Fibroblast of skin of abdomen (primary cell): Measurements from ENCODE around the gene PAK1IP1. TPM values are rescaled to one million over a fixed set of nuclear protein-coding genes. Genes with fewer than 3 reads are reported as not detected.
"Not testable (repeated sequence)": the region's sequence is repeated elsewhere in the genome, so short reads cannot be mapped to it uniquely, and the experiment has no call there.

ENCODE experiments used
- DNase-seq: peaks from one replicate; pipeline ENCODE4 v3.0.0-alpha.2; 2013
- polyA plus RNA-seq, 2 experiments: library from polyadenylated mRNA; unstranded; fragments of 120-200 nt; gene quantifications; one replicate each; pipeline ENCODE4 v1.2.1, GENCODE V29; 2013; ENCODE audit not compliant: insufficient read length in 2 of 2

Gene PAK1IP1
- 22.4 TPM for polyA plus RNA-seq (2013, experiment 1 of 2; ENCODE audit: insufficient read length)
- polyA plus RNA-seq (2013, experiment 2 of 2; ENCODE audit: insufficient read length): 22.0 TPM

GRCh38 chr6:10694302-10695085 lies at the start of gene PAK1IP1, which contains the start of gene C6orf52:
PAK1IP1 (plus strand) TSS chr6:10694972; CDS start chr6:10694986, 14 bp downstream.
C6orf52 (minus strand) TSS chr6:10694616; CDS start chr6:10687550, 7,066 bp downstream.
- peak; percentile 95 for DNase-seq

- DNase-seq: no peak
Measured at GRCh38 chr6:10655508-10656055, 39.2 kb upstream of the PAK1IP1 start.

DNA sequence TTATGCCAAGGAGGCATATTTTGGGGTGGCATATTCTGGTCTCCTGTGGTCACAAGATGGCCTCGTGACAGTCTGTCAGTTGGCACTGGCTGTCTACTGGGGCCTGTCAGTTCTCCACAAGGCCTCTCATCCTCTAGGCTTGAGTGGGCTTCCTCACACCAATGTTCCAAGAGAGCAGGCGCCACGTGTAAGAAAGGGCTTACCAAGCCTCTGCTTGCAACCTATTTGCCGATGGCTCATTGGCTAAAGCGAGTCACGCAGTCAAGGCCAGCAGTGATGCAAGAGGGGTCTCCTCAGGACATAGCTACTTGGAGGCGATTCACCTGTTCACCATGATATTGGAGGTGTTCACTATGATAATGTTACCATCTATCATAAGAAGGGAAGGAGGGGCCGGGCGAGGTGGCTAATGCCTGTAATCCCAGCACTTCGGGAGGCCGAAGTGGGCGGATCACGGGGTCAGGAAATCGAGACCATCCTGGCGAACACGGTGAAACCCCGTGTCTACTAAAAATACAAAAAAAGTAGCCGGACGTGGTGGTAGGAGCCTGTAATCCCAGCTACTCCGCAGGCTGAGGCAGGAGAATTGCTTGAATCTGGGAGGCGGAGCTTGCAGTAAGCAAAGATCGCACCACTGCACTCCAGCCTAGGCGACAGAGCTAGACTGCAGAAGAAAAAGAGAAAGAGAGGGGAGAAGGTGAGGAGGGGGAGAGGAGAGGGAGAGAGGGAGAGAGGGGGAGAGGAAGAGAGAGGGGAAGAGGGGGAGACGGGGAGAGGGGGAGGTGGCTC lies 35.7 kb upstream of the PAK1IP1 start:
- DNase-seq: no peak

- DNase-seq: peak; percentile 1
Measured at GRCh38 chr6:10659699-10660348, 34.9 kb upstream of the PAK1IP1 start.

GRCh38 chr6:10660431-10661191 lies 34.2 kb upstream of the PAK1IP1 start:
- DNase-seq: not testable (repeated sequence)

- no peak for DNase-seq
Measured at GRCh38 chr6:10662207-10662606, 32.6 kb upstream of the PAK1IP1 start.

DNA sequence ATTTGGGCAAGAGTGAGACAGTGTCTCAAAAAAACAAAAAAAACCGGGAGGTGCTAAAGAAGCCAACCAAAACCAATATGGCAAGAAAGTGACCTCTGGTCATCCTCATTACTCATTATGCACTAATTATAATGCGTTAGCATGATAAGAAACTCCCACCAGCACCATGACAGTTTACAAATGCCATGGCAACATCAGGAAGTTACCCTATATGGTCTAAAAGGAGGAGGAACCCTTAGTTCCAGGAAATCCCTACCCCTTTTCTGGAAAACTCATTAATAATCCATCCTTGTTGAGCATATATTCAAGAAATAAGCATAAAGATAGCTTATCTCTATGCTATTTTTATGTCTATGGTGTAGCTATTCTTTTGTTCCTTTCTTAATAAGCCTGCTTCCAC lies 32.0 kb upstream of the PAK1IP1 start:
- DNase-seq: no peak

DNA sequence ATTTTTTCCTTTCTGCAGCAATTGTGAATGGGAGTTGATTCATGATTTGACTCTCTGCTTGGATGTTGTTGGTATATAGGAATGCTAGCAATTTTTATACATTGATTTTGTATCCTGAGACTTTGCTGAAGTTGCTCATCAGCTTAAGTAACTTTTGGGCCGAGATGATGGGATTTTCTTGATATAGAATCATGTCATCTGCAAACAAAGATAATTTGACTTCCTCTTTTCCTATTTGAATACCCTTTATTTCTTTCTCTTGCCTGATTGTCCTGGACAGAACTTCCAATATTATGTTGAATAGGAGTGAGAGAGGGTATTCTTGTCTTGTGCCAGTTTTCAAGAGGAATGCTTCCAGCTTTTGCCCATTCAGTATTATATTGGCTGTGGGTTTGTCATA lies 29.2 kb upstream of the PAK1IP1 start:
- DNase-seq: not testable (repeated sequence)

DNA sequence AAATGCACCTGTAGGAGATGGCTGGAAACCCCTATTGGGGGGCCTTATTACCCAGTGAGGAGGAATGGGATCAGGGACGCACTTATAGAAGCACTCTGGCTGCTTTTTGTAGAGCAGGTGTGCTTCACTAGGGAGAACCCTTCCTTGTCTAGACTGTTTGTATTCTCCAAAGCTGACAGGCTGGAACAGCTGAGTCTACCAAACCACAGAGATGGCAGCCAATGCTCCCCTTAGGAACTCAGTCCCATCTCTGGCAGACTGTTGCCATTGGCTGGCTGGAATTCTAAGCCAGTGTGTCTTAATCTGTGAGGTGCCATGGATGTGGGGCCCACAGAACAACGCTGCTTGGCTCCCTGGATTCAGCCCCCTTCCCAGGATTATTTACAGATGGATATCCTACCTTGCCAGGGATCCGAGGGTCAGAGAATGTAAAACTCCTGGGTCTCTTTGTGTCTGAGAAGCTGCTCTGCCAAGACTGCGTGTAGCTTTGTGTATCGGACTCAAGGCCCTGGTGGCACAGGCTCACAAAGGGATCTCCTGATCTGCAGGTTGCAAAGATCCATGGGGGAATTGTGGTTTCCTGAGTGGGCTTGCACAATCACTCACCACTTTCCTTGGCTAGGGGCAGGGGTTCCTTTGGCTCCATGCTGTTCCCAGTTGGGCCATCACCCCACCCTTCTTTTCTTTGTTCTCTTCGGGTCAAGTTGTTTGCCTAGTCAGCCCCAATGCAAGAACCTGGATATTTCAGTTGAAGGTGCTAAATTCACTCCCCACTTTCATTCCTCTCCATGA lies 26.4 kb upstream of the PAK1IP1 start:
- DNase-seq: no peak

DNA sequence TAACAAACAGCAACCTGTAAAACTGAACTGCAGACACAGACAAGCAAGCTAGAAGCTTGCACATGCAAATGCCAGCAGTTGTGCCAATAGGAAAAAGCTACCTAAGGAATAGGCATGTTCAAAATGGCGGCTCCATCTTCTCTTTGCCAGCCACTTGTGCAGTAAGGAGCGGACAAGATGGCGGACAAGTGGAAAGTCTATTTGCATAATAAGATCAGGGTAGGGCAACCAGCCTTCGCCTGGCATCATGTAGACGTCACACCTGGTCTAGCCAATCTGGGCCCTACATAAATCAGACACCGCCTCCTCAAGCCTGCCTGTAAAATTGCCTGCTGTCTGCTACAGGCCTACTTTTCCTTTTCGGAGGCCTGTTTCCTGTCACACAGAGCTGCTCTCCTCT lies 18.4 kb upstream of the PAK1IP1 start:
- no peak for DNase-seq

GRCh38 chr6:10678456-10678855 lies 16.3 kb upstream of the PAK1IP1 start:
- DNase-seq: no peak

GRCh38 chr6:10681795-10682194 lies 13.0 kb upstream of the PAK1IP1 start:
- DNase-seq: no peak

DNA sequence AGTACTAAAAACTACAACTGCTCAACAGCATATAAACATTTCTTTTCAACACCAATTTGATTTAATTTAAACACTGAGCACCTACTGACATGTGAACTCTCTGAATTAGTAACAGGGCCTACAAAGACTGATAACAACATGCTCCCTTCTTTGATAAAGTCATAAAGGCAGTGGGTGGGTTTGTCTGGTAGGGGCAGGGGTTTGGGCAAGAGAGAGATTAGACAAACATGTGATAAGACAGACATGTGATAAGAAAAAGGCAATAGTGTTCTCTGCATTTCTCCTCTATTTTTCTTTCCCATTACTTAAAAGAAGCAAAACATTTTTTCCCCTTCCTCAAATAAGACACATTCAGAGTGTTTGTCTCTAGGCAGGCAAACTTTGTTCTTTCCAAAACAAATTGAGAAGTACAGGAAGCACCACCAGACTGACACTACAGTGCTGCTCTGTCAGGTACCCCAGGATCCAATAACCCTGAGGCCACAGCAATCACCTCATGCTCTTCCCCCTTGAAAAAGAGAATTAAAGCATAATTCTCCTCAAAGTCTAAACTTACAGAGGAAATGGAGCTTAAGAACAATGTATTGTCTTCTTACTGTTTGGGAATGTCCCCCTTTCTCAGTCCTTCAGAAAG lies 12.3 kb upstream of the PAK1IP1 start:
- no peak for DNase-seq

GRCh38 chr6:10684618-10685017 lies 10.2 kb upstream of the PAK1IP1 start:
- DNase-seq: no peak

GRCh38 chr6:10685092-10685915 lies 9.5 kb upstream of the PAK1IP1 start:
- DNase-seq: no peak

DNA sequence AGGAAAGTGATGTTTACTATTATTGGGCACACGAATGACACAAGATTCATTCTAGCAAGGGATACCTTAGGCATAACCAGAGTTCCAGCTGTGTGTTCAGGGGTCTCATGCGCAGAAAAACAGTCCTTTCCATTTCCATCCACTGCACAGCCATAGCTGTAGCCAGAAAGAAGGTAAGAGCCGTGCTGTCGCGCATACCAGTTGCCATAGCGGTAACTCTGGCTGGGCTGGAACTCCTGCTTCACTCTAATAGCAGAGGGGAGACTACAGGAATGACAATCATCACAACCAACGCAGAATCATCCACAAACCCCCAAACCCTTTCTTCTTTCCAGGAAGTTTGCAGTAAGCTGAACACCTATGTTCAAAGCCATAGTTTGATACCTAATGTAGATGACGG lies 7.9 kb upstream of the PAK1IP1 start:
- no peak for DNase-seq

DNA sequence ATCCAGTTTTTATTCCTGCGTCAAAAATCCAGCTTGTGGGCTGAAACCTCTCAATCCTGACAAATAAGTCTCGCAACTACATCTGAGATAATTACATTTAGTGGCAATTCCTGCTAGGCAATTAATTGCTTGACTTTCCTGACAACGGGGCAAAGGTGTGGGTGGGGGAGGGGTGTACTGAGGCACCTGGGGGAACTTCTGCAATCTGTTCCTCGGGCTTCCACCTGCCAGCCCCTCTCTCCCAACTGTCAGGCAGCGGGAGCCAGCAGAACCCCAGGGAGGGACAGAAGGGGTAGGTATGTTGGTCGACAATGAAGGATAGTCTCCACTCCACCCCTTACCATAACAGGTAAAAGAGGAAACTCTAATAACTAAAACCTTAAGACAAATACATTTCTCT lies 7.2 kb upstream of the PAK1IP1 start:
- no peak for DNase-seq

- no peak for DNase-seq
Measured at GRCh38 chr6:10690651-10691445, 3.9 kb upstream of the PAK1IP1 start.
